ENCODE measurements around the gene HOXA6. TPM values are rescaled to one million over a fixed set of nuclear protein-coding genes. Genes with fewer than 3 reads are reported as not detected.

HOXA6 gene
- total and polyA plus RNA-seq, 2 experiments from 2014 or later = not detected

DNA sequence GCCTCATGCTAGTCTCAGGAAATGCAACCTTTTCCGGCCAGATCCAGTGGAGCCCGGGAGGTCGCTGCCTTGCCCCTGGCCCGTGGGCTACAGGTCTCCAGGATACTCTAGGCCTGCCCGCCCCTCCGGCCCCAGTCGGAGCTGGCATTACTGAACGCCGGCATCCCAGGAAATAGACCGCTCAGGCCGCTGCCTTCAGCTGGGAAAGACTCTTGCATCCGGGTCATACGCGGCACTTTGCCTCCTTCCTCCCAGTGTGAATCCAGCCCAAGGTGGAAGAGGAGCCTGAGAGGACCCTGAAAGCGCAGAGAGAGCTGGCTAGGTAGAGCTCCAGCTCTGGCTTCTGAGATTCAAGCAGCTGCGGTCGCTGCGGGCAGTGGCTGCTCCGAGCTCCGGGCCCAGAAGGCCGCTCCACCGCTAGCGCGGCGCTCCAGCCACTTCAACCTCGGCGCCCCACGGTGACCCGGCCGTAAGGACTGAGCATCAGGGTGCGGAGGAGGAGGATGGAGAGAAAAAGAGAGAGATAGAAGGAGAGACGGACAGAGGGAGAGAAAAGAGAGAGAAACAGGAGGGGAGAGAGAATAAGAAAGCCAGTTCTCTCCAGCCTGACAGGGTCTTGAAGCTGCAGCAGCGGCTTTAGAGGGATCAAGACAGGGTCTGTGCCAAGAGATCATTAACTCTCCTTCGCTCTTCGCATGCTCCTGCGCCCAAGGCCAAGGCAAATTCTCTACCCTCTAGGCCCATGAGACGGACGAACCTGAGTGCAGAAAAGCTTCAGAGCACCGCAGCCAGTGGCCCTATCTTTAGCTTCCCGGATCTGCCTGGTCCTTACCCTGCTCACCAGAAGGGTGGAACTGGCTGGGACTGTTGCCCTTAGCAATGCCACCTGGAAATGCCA lies 28.3 kb upstream of the HOXA6 start:
- no peak overlapping the region for H3K4me3 ChIP-seq
- no peak overlapping the region for H2AFZ ChIP-seq
- no peaks in the 10 kb centered on the region for H3K79me2 ChIP-seq (replicated peaks; ENCODE audit: insufficient read depth)
- no peaks in the 10 kb centered on the region for H3K36me3 ChIP-seq (ENCODE audit: insufficient read depth)
- Mint-ChIP-seq H3K27ac (no peak overlapping the region), H3K27me3 (ENCODE audit: insufficient read depth, low read depth, poor library complexity) (peaks cover 95% of the 10 kb centered on the region), H3K4me1 (peaks cover 22% of the 10 kb centered on the region), H3K9me3 (peaks cover 10% of the 10 kb centered on the region; the same call in 2 of the 3 replicates), H3K36me3 (ENCODE audit: low read depth) (no peaks in the 10 kb centered on the region; the same call in 2 of the 3 replicates), H3K4me3 (no peak overlapping the region)
- TF ChIP-seq EZH2phosphoT487 (IDR thresholded peaks at IDR 0.05; ENCODE audit: unreplicated experiment) (peak; percentile 79), EZH2 (IDR thresholded peaks at IDR 0.05; ENCODE audit: low read depth, unreplicated experiment) (peak; percentile 95)
- TF ChIP-seq, protein P1, sequence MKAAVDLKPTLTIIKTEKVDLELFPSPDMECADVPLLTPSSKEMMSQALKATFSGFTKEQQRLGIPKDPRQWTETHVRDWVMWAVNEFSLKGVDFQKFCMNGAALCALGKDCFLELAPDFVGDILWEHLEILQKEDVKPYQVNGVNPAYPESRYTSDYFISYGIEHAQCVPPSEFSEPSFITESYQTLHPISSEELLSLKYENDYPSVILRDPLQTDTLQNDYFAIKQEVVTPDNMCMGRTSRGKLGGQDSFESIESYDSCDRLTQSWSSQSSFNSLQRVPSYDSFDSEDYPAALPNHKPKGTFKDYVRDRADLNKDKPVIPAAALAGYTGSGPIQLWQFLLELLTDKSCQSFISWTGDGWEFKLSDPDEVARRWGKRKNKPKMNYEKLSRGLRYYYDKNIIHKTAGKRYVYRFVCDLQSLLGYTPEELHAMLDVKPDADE (IDR thresholded peaks at IDR 0.05) = no peak
- peaks cover 36% of the 10 kb centered on the region for H3K4me1 ChIP-seq (ENCODE audit: insufficient read depth)
- H3F3A ChIP-seq (replicated peaks; ENCODE audit: low read depth) = peaks cover 47% of the 10 kb centered on the region
- ATAC-seq (no peak), DNase-seq (ENCODE audit: low spot score) (peak; percentile 60)
- peaks cover 100% of the 10 kb centered on the region for H3K27me3 ChIP-seq (ENCODE audit: insufficient read depth)
- H3K9me2 ChIP-seq (ENCODE audit: insufficient read depth) = no peaks in the 10 kb centered on the region
- peaks cover 53% of the 10 kb centered on the region for H4K20me1 ChIP-seq (replicated peaks; ENCODE audit: insufficient read depth)
- H3K4me2 ChIP-seq = no peak overlapping the region; the same call in 1 of the 2 replicates
- no peak overlapping the region for H3K27ac ChIP-seq (ENCODE audit: low read depth)

DNA sequence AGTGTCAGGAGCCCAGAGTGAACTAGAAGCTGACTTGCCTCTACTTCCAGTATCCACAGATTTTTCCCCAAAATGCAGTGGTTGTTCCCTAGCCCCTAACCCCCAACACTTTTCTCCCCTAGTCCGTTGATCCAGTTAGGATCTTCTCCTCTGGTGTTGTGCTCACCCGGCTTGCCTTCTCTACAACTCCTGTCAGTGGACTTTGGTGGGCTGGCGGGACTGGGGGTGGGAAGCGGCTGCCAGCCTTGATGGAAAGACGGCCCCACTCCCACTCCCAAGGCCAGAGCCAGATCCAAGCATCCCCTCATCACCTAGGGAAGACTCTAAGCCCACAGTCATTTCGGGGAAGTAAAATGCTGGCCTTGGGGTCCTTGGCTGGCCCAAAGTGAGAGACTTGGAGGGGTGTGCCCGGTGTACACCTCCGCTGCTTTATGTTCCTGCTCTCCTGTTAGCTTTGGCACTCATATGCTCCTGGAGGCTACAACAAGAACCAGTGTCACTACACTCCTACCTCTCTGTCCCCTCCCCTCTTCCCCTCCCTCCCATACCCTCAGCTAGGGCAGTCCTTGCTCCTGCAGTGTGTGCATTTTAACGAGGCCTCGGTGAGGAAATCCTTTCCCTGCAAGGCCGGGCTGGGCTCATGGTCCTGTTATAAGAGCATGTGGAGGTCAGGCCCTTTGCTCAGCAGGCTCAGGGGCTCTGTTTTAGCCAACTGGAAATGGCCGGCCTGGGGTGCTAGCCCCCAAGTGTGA lies 27.5 kb upstream of the HOXA6 start:
- Mint-ChIP-seq H3K36me3 (ENCODE audit: low read depth) (no peaks in the 10 kb centered on the region; the same call in 2 of the 3 replicates), H3K27ac (no peak overlapping the region), H3K9me3 (peaks cover 13% of the 10 kb centered on the region; the same call in 2 of the 3 replicates), H3K4me1 (peaks cover 20% of the 10 kb centered on the region), H3K4me3 (no peak overlapping the region), H3K27me3 (ENCODE audit: insufficient read depth, low read depth, poor library complexity) (peaks cover 95% of the 10 kb centered on the region)
- Histone ChIP-seq H3F3A (replicated peaks; ENCODE audit: low read depth) (peaks cover 47% of the 10 kb centered on the region), H3K79me2 (replicated peaks; ENCODE audit: insufficient read depth) (no peaks in the 10 kb centered on the region), H3K27me3 (ENCODE audit: insufficient read depth) (peaks cover 100% of the 10 kb centered on the region), H3K36me3 (ENCODE audit: insufficient read depth) (no peaks in the 10 kb centered on the region), H3K27ac (ENCODE audit: low read depth) (no peak overlapping the region), H2AFZ (no peak overlapping the region), H3K4me1 (ENCODE audit: insufficient read depth) (peaks cover 35% of the 10 kb centered on the region), H3K4me2 (no peak overlapping the region; the same call in 1 of the 2 replicates), H3K4me3 (no peak overlapping the region), H4K20me1 (replicated peaks; ENCODE audit: insufficient read depth) (peaks cover 55% of the 10 kb centered on the region), H3K9me2 (ENCODE audit: insufficient read depth) (no peaks in the 10 kb centered on the region)
- DNase-seq (ENCODE audit: low spot score) = peak; percentile 33
- TF ChIP-seq EZH2phosphoT487 (IDR thresholded peaks at IDR 0.05; ENCODE audit: unreplicated experiment) = no peak
- TF ChIP-seq, protein P1 (IDR thresholded peaks at IDR 0.05) = no peak
- no peak for TF ChIP-seq NANOG (IDR thresholded peaks at IDR 0.05; ENCODE audit: borderline replicate concordance)
- TF ChIP-seq, protein P2, sequence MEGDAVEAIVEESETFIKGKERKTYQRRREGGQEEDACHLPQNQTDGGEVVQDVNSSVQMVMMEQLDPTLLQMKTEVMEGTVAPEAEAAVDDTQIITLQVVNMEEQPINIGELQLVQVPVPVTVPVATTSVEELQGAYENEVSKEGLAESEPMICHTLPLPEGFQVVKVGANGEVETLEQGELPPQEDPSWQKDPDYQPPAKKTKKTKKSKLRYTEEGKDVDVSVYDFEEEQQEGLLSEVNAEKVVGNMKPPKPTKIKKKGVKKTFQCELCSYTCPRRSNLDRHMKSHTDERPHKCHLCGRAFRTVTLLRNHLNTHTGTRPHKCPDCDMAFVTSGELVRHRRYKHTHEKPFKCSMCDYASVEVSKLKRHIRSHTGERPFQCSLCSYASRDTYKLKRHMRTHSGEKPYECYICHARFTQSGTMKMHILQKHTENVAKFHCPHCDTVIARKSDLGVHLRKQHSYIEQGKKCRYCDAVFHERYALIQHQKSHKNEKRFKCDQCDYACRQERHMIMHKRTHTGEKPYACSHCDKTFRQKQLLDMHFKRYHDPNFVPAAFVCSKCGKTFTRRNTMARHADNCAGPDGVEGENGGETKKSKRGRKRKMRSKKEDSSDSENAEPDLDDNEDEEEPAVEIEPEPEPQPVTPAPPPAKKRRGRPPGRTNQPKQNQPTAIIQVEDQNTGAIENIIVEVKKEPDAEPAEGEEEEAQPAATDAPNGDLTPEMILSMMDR (conservative IDR thresholded peaks at IDR 0.05; ENCODE audit: low read depth in 2 of 2) = no peak
- TF ChIP-seq JUNB (IDR thresholded peaks at IDR 0.05; ENCODE audit: unreplicated experiment) = no peak
- TF ChIP-seq, protein P3, sequence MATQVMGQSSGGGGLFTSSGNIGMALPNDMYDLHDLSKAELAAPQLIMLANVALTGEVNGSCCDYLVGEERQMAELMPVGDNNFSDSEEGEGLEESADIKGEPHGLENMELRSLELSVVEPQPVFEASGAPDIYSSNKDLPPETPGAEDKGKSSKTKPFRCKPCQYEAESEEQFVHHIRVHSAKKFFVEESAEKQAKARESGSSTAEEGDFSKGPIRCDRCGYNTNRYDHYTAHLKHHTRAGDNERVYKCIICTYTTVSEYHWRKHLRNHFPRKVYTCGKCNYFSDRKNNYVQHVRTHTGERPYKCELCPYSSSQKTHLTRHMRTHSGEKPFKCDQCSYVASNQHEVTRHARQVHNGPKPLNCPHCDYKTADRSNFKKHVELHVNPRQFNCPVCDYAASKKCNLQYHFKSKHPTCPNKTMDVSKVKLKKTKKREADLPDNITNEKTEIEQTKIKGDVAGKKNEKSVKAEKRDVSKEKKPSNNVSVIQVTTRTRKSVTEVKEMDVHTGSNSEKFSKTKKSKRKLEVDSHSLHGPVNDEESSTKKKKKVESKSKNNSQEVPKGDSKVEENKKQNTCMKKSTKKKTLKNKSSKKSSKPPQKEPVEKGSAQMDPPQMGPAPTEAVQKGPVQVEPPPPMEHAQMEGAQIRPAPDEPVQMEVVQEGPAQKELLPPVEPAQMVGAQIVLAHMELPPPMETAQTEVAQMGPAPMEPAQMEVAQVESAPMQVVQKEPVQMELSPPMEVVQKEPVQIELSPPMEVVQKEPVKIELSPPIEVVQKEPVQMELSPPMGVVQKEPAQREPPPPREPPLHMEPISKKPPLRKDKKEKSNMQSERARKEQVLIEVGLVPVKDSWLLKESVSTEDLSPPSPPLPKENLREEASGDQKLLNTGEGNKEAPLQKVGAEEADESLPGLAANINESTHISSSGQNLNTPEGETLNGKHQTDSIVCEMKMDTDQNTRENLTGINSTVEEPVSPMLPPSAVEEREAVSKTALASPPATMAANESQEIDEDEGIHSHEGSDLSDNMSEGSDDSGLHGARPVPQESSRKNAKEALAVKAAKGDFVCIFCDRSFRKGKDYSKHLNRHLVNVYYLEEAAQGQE (IDR thresholded peaks at IDR 0.05; ENCODE audit: unreplicated experiment) = no peak
- TF ChIP-seq ZNF331 (CRISPR knock-in tag; IDR thresholded peaks at IDR 0.05; ENCODE audit: low read depth) = no peak
- no peak for TF ChIP-seq ZNF114 (CRISPR knock-in tag; IDR thresholded peaks at IDR 0.05)
- TF ChIP-seq EZH2 (IDR thresholded peaks at IDR 0.05; ENCODE audit: low read depth, unreplicated experiment) = peak; percentile 80
- no peak for ATAC-seq

Data from GM23338 (cell line).